Omental fat pad (tissue), 4 donors: ENCODE data around the gene UGT1A7. TPM values are rescaled to one million over a fixed set of nuclear protein-coding genes. Genes with fewer than 3 reads are reported as not detected.

Source experiments
- ATAC-seq: fragments of 150-250 bp; one replicate; pipeline ENCODE4 v1.9.1; 2016; ENCODE audit warnings: mild to moderate bottlenecking, moderate library complexity; ENCODE audit not compliant: low FRiP score
- DNase-seq: peaks from one replicate; pipeline ENCODE4 v3.0.0-alpha.2; 2019; ENCODE audit warnings: low spot score
- CTCF ChIP-seq, 3 donors: fragments of 450-650 bp; IDR thresholded peaks; one replicate each; pipeline ENCODE4 v1.5.1; 2016 to 2017; ENCODE audit warnings: antibody characterized with exemption in 3 of 3, mild to moderate bottlenecking in 3 of 3, moderate library complexity in 2 of 3
- total RNA-seq, 4 donors: library from RNA; depleted of rRNA; stranded (reverse); fragments of >200 nt; gene quantifications; one replicate each; pipeline ENCODE4 v1.1.0, GENCODE V29; 2016

UGT1A7 gene
- total RNA-seq, 4 donors from 2014 or later, result not detected

GRCh38 chr2:233680361-233681045 is 1.2 kb upstream of the UGT1A7 start:
- DNase-seq (no peak), ATAC-seq (no peak)
- no peak for TF ChIP-seq CTCF (IDR thresholded peaks at IDR 0.05)

- ATAC-seq (no peak), DNase-seq (no peak)
- no peak for TF ChIP-seq CTCF (IDR thresholded peaks at IDR 0.05)
These were observed 2.9 kb downstream of the UGT1A7 start for GRCh38 chr2:233684640-233685039.

- ATAC-seq (no peak), DNase-seq (no peak)
- no peak for TF ChIP-seq CTCF (IDR thresholded peaks at IDR 0.05)
These were observed 5.2 kb downstream of the UGT1A7 start for GRCh38 chr2:233686928-233687327.

GRCh38 chr2:233688341-233688740 is 6.6 kb downstream of the UGT1A7 start:
- DNase-seq, result no peak
- ATAC-seq, result no peak
- TF ChIP-seq CTCF (IDR thresholded peaks at IDR 0.05), result no peak

GRCh38 chr2:233689031-233689430 is 7.3 kb downstream of the UGT1A7 start:
- no peak for ATAC-seq

GRCh38 chr2:233689501-233689900 is 7.8 kb downstream of the UGT1A7 start:
- TF ChIP-seq CTCF (IDR thresholded peaks at IDR 0.05), result no peak
- no peak for DNase-seq
- no peak for ATAC-seq

More at GRCh38 chr2:233689031-233689430, 7.3 kb downstream of the UGT1A7 start:
- TF ChIP-seq CTCF (IDR thresholded peaks at IDR 0.05), result no peak
- no peak for DNase-seq

- no peak for DNase-seq
- no peak for TF ChIP-seq CTCF (IDR thresholded peaks at IDR 0.05)
- ATAC-seq, result no peak
These were observed 8.7 kb downstream of the UGT1A7 start for GRCh38 chr2:233690444-233690843.
